Thyroid gland (tissue), 4 donors: ENCODE data around the gene MAPT.

Experiments
- POLR2A ChIP-seq, 2 donors: fragments of 450-650 bp; IDR thresholded peaks; one replicate each; pipeline ENCODE4 v1.6.1; 2017; ENCODE audit warnings: antibody characterized with exemption in 2 of 2, mild to moderate bottlenecking in 2 of 2, moderate library complexity in 1 of 2
- TF ChIP-seq, protein P1 (sequence below), 6 experiments: fragments of 200-600 bp in 3 of 6; fragments of 450-650 bp in 3 of 6; sonication (generic) in 3 of 6; IDR thresholded peaks; one replicate each; pipeline ENCODE4 v1.5.1; 2016 to 2019; ENCODE audit warnings: antibody characterized with exemption in 6 of 6, mild to moderate bottlenecking in 2 of 6, inconsistent platforms in 1 of 6, moderate library complexity in 1 of 6

DNA sequence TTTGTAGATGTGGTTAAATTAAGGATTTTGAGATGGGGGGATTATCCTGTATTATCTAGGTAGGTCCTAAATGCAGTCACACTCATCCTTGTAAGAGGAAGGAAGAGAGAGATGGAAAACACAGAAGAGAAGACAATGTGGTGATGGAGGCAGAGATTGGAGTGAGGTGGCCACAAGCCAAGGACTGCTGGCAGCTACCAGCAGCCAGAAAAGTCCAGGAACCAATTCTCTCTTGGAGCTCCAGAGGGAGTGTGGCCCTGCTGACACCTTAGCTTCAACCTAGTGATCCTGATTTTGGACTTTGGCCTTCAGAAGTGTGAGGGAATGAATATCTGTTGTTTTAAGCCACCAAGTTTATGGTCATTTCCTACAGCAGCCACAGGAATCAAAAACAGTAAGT is 18.0 kb downstream of the MAPT start:
- TF ChIP-seq, protein P1, sequence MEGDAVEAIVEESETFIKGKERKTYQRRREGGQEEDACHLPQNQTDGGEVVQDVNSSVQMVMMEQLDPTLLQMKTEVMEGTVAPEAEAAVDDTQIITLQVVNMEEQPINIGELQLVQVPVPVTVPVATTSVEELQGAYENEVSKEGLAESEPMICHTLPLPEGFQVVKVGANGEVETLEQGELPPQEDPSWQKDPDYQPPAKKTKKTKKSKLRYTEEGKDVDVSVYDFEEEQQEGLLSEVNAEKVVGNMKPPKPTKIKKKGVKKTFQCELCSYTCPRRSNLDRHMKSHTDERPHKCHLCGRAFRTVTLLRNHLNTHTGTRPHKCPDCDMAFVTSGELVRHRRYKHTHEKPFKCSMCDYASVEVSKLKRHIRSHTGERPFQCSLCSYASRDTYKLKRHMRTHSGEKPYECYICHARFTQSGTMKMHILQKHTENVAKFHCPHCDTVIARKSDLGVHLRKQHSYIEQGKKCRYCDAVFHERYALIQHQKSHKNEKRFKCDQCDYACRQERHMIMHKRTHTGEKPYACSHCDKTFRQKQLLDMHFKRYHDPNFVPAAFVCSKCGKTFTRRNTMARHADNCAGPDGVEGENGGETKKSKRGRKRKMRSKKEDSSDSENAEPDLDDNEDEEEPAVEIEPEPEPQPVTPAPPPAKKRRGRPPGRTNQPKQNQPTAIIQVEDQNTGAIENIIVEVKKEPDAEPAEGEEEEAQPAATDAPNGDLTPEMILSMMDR (IDR thresholded peaks at IDR 0.05), result no peak
- TF ChIP-seq POLR2A (IDR thresholded peaks at IDR 0.05), result no peak
